Urothelium cell line (cell line): ENCODE measurements around the gene PPT2.
"Not testable (repeated sequence)": the region's sequence is repeated elsewhere in the genome, so short reads cannot be mapped to it uniquely, and the experiment has no call there.

Source experiments
- DNase-seq: peaks from one replicate; pipeline ENCODE4 v3.0.0; 2011; ENCODE audit warnings: low spot score, mixed read lengths
- FAIRE-seq: peaks from 2 replicates; lab custom pipeline; 2011; peaks lifted over from hg19 to GRCh38; lab: Jason Lieb, UNC

PPT2 gene

GRCh38 chr6:32200711-32201475, 47.0 kb downstream of the PPT2 start:
- no peak for FAIRE-seq
- no peak for DNase-seq

GRCh38 chr6:32202186-32202585, 48.2 kb downstream of the PPT2 start:
- FAIRE-seq (no peak), DNase-seq (no peak)

GRCh38 chr6:32203426-32204267, 49.7 kb downstream of the PPT2 start:
- FAIRE-seq, result no peak
- no peak for DNase-seq

GRCh38 chr6:32204268-32204715, 50.4 kb downstream of the PPT2 start:
- no peak for FAIRE-seq
- DNase-seq, result no peak

GRCh38 chr6:32208996-32209395, 55.1 kb downstream of the PPT2 start:
- DNase-seq, result no peak
- no peak for FAIRE-seq

GRCh38 chr6:32210191-32210601, 56.3 kb downstream of the PPT2 start:
- DNase-seq, result no peak
- FAIRE-seq, result no peak

GRCh38 chr6:32211432-32211831, 57.5 kb downstream of the PPT2 start:
- not testable (repeated sequence) for FAIRE-seq, DNase-seq

- no peak for DNase-seq
- peak; percentile 65 for FAIRE-seq
Measured at GRCh38 chr6:32212076-32212760, 58.3 kb downstream of the PPT2 start.
